Dendritic cell treated with granulocyte-macrophage colony-stimulating factor and Interleukin-4, amounts not matched to agents 40 ng/mL and 50 ng/mL, for 4 days (primary cell): ENCODE measurements around the gene CACNA1C.

Experiments
- H3K27ac Mint-ChIP-seq: one replicate; pipeline ENCODE4 v1.8.0; 2022; ENCODE audit warnings: mild to moderate bottlenecking, mixed read lengths
- H3K27me3 Mint-ChIP-seq: one replicate; pipeline ENCODE4 v1.8.0; 2022; ENCODE audit warnings: mild to moderate bottlenecking, mixed read lengths
- H3K36me3 Mint-ChIP-seq: one replicate; pipeline ENCODE4 v1.8.0; 2022; ENCODE audit warnings: low read depth, mixed read lengths
- H3K4me1 Mint-ChIP-seq: one replicate; pipeline ENCODE4 v1.8.0; 2022; ENCODE audit warnings: low read depth, mixed read lengths
- H3K4me3 Mint-ChIP-seq: one replicate; pipeline ENCODE4 v1.8.0; 2022; ENCODE audit warnings: mild to moderate bottlenecking, moderate library complexity, mixed read lengths
- H3K9me3 Mint-ChIP-seq: one replicate; pipeline ENCODE4 v1.8.0; 2022; ENCODE audit warnings: mixed read lengths
- intact Hi-C: fragments of 100-400 bp; cut with micrococcal nuclease; formaldehyde crosslinking; loops from one replicate; pipeline ENCODE4 v1.15.0; 2022

The CACNA1C gene

DNA sequence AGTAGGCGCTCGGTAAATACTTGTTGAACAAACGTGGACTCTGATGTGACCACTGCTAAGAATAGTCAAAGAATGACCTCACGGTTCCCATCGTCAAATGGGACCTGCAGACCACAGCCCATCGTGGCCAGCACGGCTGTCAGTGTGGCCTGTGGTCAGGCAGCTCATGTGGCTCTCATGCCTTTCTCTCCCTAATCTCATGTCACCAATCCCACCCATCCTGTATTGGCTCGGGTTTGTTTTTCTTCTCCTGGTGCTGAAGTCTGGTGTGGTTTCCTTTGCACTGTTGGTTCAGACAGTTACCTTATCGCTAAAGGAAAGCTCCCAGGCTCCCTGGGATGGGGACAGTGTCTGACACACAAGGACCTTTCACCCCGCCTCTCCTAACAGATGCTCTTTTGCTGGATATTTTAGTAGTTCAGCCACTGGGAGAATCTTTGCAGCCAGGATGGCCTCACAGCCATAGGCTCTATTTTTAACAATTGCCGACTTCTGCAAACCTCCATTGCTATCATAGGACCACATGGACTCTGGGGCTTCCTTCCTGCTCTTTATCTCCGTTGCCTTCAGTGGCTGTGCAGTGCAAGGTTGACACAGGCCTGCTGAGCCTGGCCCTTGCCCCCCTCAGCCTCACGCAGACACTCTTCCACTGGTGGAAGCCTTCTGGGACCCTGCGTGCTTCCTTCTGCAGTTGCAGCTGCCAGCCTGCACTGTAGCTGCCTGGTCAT lies 448.8 kb downstream of the CACNA1C start:
- no peaks in the 10 kb centered on the region for H3K9me3 Mint-ChIP-seq
- no peak overlapping the region for H3K4me3 Mint-ChIP-seq
- peak overlapping the region; percentile 7 for H3K27ac Mint-ChIP-seq
- intact Hi-C loops, result no loop called here
- no peaks in the 10 kb centered on the region for H3K36me3 Mint-ChIP-seq
- peaks cover 11% of the 10 kb centered on the region for H3K27me3 Mint-ChIP-seq
- peaks cover 22% of the 10 kb centered on the region for H3K4me1 Mint-ChIP-seq

DNA sequence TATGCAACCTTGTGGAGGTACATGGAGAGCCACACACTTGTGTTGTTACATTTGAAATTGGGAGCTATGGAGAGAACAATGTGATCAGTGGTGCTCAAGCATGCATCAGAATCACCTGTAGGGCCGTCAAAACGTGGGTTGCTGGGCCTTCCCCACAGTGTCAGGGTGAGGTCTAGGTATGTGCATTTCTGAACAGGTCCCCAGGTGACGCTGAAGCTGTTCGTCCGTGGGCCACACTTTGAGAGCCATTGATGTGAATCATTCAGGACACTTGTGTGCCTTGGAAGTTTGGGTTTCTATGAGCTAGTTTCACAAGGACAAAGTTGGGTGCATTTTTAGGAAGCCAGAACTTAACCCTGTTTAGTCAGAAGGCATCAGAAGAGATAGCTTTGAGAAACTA lies 450.2 kb downstream of the CACNA1C start:
- Mint-ChIP-seq H3K27ac (no peak overlapping the region), H3K4me1 (peaks cover 22% of the 10 kb centered on the region), H3K9me3 (no peaks in the 10 kb centered on the region), H3K36me3 (no peaks in the 10 kb centered on the region), H3K27me3 (peaks cover 12% of the 10 kb centered on the region), H3K4me3 (no peak overlapping the region)
- intact Hi-C loops, result no loop called here

DNA sequence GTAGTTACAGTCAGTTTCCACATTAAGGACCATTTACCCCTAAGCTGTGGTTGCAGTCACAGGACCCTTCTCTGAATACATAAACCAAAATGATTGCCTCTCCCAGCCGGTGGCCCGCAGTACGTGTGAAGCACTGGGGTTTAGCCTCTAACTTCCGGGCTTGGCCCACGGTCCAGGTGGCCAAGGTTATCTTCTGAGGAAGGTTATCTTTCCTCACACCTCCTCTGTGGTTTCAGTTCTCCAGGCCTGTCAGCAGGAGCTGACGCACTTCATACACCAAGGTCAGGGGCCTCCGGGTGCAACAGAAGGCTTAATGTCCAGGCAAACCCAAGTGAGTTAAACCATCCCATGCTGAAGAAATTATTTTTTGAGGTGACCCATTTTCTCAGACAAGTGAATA lies 451.0 kb downstream of the CACNA1C start:
- no peak overlapping the region for H3K4me3 Mint-ChIP-seq
- H3K27me3 Mint-ChIP-seq, result peaks cover 12% of the 10 kb centered on the region
- H3K9me3 Mint-ChIP-seq, result no peaks in the 10 kb centered on the region
- peaks cover 22% of the 10 kb centered on the region for H3K4me1 Mint-ChIP-seq
- H3K36me3 Mint-ChIP-seq, result no peaks in the 10 kb centered on the region
- H3K27ac Mint-ChIP-seq, result no peak overlapping the region
- intact Hi-C loops, result no loop called here

DNA sequence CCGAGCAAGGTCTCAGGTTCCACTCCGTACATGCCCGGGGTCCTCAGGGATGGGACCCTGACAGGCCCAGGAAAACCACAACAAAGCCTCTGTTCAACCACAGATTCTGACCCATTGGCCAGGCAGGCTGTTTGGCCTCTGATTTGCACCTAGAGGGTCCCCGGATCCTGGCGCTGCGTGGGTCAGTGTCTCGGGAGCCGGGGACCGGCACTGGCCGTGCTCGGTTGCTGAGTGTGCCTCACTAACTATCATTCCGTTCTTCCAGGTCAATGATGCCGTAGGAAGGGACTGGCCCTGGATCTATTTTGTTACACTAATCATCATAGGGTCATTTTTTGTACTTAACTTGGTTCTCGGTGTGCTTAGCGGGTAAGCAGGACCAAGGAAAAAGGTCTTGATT lies 451.8 kb downstream of the CACNA1C start:
- intact Hi-C loops, result no loop called here
- Mint-ChIP-seq H3K27me3 (peaks cover 12% of the 10 kb centered on the region), H3K36me3 (no peaks in the 10 kb centered on the region), H3K4me3 (no peak overlapping the region), H3K9me3 (no peaks in the 10 kb centered on the region), H3K4me1 (peaks cover 22% of the 10 kb centered on the region), H3K27ac (no peak overlapping the region)

DNA sequence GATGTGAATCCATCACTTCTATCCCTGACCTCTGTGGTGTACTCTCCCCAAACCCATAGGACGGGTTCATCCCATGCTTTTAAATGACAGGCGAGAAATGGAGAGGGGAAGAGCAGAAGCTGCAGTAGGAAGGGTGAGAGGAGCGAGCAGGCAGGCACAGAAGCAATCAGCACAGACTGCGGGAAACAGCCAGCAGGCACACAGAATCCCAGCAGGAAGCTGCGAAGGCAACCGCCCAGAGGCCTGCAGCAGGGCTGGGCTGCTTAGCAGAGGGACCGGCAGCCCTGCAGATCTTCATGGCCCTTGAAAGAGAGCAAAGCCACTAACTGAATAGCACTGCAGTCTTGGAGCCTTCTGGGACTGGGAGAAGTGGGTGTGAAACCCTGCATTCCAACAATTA lies 455.0 kb downstream of the CACNA1C start:
- no peaks in the 10 kb centered on the region for H3K36me3 Mint-ChIP-seq
- H3K4me3 Mint-ChIP-seq, result no peak overlapping the region
- H3K9me3 Mint-ChIP-seq, result no peaks in the 10 kb centered on the region
- no peaks in the 10 kb centered on the region for H3K4me1 Mint-ChIP-seq
- intact Hi-C loops, result no loop called here
- no peak overlapping the region for H3K27ac Mint-ChIP-seq
- H3K27me3 Mint-ChIP-seq, result peaks cover 7% of the 10 kb centered on the region

DNA sequence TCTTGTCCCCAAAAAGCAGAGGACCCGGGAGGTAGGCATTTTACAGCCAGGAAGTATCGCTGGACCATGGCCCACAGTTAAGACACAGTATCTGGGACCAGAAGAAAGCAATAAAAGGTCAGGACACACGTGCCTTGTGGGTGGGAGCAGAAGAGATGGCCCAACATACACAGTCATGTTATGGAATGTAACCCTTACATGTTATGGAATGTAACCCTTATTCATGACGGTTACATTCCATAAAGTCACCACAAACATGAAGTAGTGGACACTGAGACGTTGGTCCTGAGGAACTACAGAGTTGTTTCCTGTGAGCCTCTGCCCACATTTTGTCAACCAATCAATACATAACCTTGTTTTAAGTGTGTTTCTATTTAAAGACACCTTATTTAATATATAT lies 456.4 kb downstream of the CACNA1C start:
- no peak overlapping the region for H3K4me3 Mint-ChIP-seq
- no peaks in the 10 kb centered on the region for H3K9me3 Mint-ChIP-seq
- no peak overlapping the region for H3K27ac Mint-ChIP-seq
- H3K4me1 Mint-ChIP-seq, result no peaks in the 10 kb centered on the region
- H3K27me3 Mint-ChIP-seq, result peaks cover 7% of the 10 kb centered on the region
- intact Hi-C loops, result no loop called here
- H3K36me3 Mint-ChIP-seq, result no peaks in the 10 kb centered on the region

DNA sequence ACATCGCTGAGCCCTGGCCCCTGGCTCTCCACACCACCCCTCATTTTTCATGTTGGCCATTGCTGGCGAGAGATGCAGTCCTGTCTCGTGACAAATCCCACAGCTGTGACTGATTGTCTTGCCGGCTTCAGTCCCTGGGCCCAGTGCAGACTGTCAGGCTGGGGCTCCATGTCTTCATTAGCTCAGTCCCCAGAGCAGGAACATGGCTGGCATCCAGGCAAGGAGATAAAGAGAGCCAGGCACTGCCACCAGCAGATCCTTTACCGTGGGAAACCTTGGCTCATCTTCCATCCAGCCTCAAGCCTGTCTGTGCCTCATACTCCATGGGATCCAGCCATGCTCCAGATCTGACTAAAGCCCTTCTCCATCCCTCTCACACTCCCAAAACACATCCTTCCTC lies 457.3 kb downstream of the CACNA1C start:
- H3K27me3 Mint-ChIP-seq, result peaks cover 5% of the 10 kb centered on the region
- H3K9me3 Mint-ChIP-seq, result no peaks in the 10 kb centered on the region
- H3K27ac Mint-ChIP-seq, result no peak overlapping the region
- intact Hi-C loops, result no loop called here
- no peaks in the 10 kb centered on the region for H3K36me3 Mint-ChIP-seq
- no peak overlapping the region for H3K4me3 Mint-ChIP-seq
- no peaks in the 10 kb centered on the region for H3K4me1 Mint-ChIP-seq

DNA sequence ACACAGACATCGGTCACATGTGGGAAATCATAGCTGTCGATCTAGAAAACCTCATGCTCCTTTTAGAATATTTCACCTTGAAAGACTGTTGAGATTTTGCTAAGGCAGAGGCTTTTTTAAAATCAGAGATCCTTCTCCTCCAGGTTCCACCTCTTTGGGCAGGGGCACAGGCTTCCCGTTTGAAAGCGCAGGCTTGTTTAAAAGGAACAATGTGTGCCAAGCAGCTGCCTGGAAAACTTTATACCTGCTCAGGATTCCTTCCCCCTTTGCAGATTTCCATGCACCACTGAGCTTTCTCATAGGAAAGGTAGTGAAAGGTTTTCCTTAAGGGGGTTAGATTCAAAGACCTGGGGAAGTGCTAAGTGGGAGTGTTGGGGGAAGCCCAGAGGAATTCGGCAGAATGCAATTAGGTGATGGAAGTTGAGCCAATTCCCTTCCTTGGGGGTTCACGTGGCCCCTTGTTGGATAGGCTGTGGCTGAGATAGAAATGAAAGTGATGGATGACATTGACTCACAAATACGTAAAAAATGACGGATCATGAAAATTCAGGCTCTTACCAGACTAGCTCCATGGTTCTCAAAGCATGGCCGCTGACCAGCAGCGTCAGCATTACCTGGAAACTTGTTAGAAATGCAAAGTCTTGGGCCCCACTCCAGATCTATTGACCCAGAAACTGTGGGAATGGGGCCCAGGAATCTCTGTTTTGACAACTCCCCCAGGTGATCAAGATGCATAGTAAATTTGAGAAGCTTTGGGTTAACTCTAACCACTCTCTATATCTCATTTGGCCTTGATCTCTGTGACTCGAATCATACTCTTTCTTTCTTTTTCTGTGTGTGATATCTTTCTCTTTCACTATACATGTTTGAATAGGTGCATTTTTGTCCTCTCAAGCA lies 460.6 kb downstream of the CACNA1C start:
- no peaks in the 10 kb centered on the region for H3K4me1 Mint-ChIP-seq
- no peaks in the 10 kb centered on the region for H3K9me3 Mint-ChIP-seq
- H3K27ac Mint-ChIP-seq, result no peak overlapping the region
- intact Hi-C loops, result no loop called here
- no peaks in the 10 kb centered on the region for H3K36me3 Mint-ChIP-seq
- H3K27me3 Mint-ChIP-seq, result peaks cover 9% of the 10 kb centered on the region
- H3K4me3 Mint-ChIP-seq, result no peak overlapping the region

DNA sequence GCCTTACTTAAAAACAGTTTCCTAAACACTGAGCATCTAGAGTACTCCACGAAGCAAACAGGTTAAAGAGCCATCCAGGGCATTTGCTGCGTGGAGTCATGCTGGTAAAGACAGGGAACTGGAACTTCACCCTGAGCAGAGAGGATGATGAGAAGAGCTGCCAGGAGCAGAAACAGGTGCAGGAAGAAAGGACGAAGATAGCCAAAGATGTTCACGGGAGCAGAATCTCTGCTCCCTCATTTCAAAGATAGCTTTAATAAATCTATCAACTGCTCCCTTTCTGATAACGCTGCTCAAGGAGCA lies 461.2 kb downstream of the CACNA1C start:
- no peak overlapping the region for H3K4me3 Mint-ChIP-seq
- H3K27ac Mint-ChIP-seq, result no peak overlapping the region
- H3K4me1 Mint-ChIP-seq, result no peaks in the 10 kb centered on the region
- no peaks in the 10 kb centered on the region for H3K36me3 Mint-ChIP-seq
- H3K9me3 Mint-ChIP-seq, result no peaks in the 10 kb centered on the region
- intact Hi-C loops, result no loop called here
- peaks cover 9% of the 10 kb centered on the region for H3K27me3 Mint-ChIP-seq

DNA sequence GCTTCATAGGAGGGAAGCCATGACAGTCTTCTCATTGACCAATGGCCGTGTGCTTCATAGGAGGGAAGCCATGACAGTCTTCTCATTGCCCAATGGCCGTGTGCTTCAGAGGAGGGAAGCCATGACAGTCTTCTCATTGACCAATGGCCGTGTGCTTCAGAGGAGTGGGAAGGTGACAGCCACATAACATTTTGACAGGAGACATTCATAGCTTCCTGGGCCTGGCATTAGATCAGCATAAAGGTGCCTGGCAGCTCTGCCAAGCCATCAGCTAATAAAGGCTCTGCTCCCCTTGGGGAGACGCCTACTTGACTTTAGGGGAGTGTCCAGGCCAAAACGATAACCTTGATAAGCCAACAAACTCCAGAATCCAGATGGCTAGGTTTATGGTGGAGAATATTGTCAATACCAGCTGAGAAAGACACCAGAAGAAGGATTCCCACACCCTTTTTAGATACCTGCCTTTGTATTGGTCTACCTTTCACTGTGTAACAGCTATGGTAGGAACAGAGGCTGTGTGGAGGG lies 468.0 kb downstream of the CACNA1C start:
- no peak overlapping the region for H3K27ac Mint-ChIP-seq
- H3K36me3 Mint-ChIP-seq, result no peaks in the 10 kb centered on the region
- no peaks in the 10 kb centered on the region for H3K9me3 Mint-ChIP-seq

DNA sequence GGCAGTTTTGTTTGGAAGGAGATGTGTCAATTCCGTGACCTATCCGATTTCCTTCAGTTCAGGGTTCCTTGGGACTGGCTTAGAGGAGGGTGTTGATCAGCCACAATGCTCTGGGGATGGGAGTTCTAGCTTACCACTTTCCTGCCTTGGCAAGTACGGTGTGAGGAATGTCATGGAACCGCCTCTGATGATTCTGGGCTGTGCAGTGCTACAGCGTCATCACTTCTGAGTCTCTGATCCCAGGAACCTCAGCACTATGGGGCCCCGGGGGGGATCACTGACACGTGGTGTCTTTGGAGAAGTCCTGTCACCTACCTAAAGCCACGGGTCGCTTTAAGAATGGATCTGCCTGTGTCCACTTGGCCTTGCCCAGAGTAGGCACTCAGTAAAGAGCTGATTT lies 470.5 kb downstream of the CACNA1C start:
- Mint-ChIP-seq H3K4me3 (no peak overlapping the region), H3K4me1 (no peaks in the 10 kb centered on the region), H3K9me3 (no peaks in the 10 kb centered on the region), H3K27ac (no peak overlapping the region), H3K36me3 (no peaks in the 10 kb centered on the region), H3K27me3 (peaks cover 1% of the 10 kb centered on the region)
- intact Hi-C loops, result no loop called here

More for the DNA sequence above, 468.0 kb downstream of the CACNA1C start:
- Mint-ChIP-seq H3K4me3 (no peak overlapping the region), H3K4me1 (no peaks in the 10 kb centered on the region), H3K27me3 (peaks cover 5% of the 10 kb centered on the region)
- intact Hi-C loops, result no loop called here

DNA sequence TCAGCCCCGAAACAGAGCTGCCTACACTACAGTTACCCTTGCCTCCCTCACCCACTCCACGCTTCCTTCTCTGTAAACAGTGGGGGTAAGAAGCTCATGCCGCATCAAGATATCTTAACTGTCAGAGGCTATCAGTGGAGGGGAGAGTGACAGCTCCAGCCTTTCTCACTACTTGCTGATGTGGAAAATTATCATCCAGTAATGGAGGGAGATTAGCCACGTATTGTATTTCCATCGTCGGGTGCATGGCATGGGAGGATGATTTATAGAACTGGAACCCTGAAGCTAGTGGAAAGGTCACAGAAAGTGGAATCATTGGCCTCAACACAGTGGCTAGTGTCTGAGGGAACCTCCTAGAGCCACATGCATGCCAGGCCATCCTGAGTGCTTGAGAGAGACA lies 471.1 kb downstream of the CACNA1C start:
- Mint-ChIP-seq H3K27ac (no peak overlapping the region), H3K36me3 (no peaks in the 10 kb centered on the region), H3K4me1 (no peaks in the 10 kb centered on the region), H3K27me3 (peaks cover 3% of the 10 kb centered on the region), H3K9me3 (no peaks in the 10 kb centered on the region), H3K4me3 (no peak overlapping the region)
- intact Hi-C loops, result no loop called here

DNA sequence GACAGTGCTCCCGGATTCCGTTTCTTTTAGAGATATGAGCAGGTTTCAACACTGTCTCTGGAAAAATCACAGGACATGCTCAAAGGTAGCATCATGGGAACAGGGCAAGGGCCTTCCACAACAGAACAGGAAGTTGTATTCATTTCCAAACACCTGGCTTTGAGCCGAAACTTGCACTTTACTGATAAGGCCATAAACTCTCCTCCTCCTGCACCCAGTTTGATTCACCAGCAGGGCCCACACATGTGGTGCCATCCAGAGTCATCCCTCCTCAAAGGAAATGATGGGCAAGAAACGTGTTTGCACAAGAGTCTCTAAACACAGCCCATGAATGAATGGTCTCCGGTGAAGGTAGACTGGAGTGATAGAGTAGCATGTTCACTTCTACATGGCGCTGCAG lies 473.6 kb downstream of the CACNA1C start:
- intact Hi-C loops, result no loop called here
- Mint-ChIP-seq H3K36me3 (no peaks in the 10 kb centered on the region), H3K4me3 (no peak overlapping the region), H3K27ac (no peak overlapping the region), H3K4me1 (peaks cover 5% of the 10 kb centered on the region), H3K9me3 (no peaks in the 10 kb centered on the region), H3K27me3 (peaks cover 2% of the 10 kb centered on the region)

DNA sequence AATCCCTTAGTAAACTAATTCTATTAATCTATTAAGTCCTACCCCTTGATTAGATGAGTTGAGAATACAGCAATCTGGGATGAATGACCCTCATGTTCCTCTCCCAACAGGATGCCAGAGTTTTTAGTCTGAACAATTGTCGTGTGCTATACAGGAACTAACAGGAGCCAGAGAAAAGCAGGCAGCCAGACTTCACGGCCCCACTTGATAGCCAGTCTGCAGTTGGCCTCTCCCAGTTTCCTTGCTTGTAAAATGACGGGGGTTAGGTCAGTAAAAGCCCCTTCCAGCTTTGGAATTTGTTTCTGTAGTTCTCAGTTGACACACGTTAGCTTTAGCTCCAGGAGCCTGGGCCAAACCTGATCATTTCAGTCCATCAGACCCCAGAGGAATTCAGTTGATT lies 475.2 kb downstream of the CACNA1C start:
- peaks cover 4% of the 10 kb centered on the region for H3K27me3 Mint-ChIP-seq
- peaks cover 12% of the 10 kb centered on the region for H3K4me1 Mint-ChIP-seq
- no peak overlapping the region for H3K4me3 Mint-ChIP-seq
- no peaks in the 10 kb centered on the region for H3K9me3 Mint-ChIP-seq
- intact Hi-C loops, result no loop called here
- no peaks in the 10 kb centered on the region for H3K36me3 Mint-ChIP-seq
- no peak overlapping the region for H3K27ac Mint-ChIP-seq
